Gastroesophageal sphincter (tissue), 4 donors: ENCODE measurements around the gene GABRD. TPM values are rescaled to one million over a fixed set of nuclear protein-coding genes. Genes with fewer than 3 reads are reported as not detected.

Experiments
- ATAC-seq: fragments of 150-250 bp; one replicate; pipeline ENCODE4 v1.9.1; 2016; ENCODE audit warnings: mild to moderate bottlenecking, moderate library complexity
- H3K27ac ChIP-seq, 4 donors: fragments of 200-600 bp; sonication (generic) in 3 of 4; 1 replicate in 3 of 4; 2 replicates in 1 of 4; pipeline ENCODE4 v1.5.1; 2016 to 2019
- H3K27me3 ChIP-seq: fragments of 200-600 bp; sonication (generic); one replicate; pipeline ENCODE4 v1.5.1; 2019
- H3K36me3 ChIP-seq, 2 donors: fragments of 200-600 bp; sonication (generic); one replicate each; pipeline ENCODE4 v1.5.1; 2019; ENCODE audit warnings: control low read depth in 1 of 2
- H3K4me1 ChIP-seq, 3 donors: fragments of 200-600 bp; sonication (generic); 1 replicate in 2 of 3; 2 replicates in 1 of 3; pipeline ENCODE4 v1.5.1; 2016 to 2019; ENCODE audit warnings: control low read depth in 2 of 3
- H3K4me3 ChIP-seq, 2 donors: fragments of 200-600 bp; sonication (generic); one replicate each; pipeline ENCODE4 v1.5.1; 2019; ENCODE audit warnings: mild to moderate bottlenecking in 1 of 2, moderate library complexity in 1 of 2
- H3K9me3 ChIP-seq, 3 donors: fragments of 200-600 bp; sonication (generic); one replicate each; pipeline ENCODE4 v1.5.1; 2017 to 2019; ENCODE audit warnings: control low read depth in 2 of 3
- CTCF ChIP-seq, 4 experiments: fragments of 200-600 bp in 2 of 4; fragments of 450-650 bp in 2 of 4; sonication (generic) in 1 of 4; IDR thresholded peaks; one replicate each; pipeline ENCODE4 v1.5.1; 2017 to 2019; ENCODE audit warnings: antibody characterized with exemption in 4 of 4, mild to moderate bottlenecking in 2 of 4, moderate library complexity in 2 of 4
- EP300 ChIP-seq: sonication (generic); formaldehyde crosslinking; IDR thresholded peaks from one replicate; pipeline ENCODE4 v1.6.1; 2017; ENCODE audit warnings: antibody characterized with exemption, mild to moderate bottlenecking
- POLR2A ChIP-seq, 2 donors: fragments of 450-650 bp; IDR thresholded peaks; one replicate each; pipeline ENCODE4 v1.6.1; 2017; ENCODE audit warnings: antibody characterized with exemption in 2 of 2, mild to moderate bottlenecking in 2 of 2, moderate library complexity in 1 of 2
- POLR2AphosphoS5 ChIP-seq: sonication (generic); formaldehyde crosslinking; IDR thresholded peaks from one replicate; pipeline ENCODE4 v1.6.1; 2017; ENCODE audit warnings: antibody characterized with exemption
- WGBS, 2 donors: methylation state at CpG; one replicate each; pipeline ENCODE4 v1.1.5; 2018; ENCODE audit warnings: low coverage in 1 of 2; 5-methylcytosine and 5-hydroxymethylcytosine counted together
- total RNA-seq, 4 donors: library from RNA; depleted of rRNA; stranded (reverse); fragments of >200 nt; gene quantifications; one replicate each; pipeline ENCODE4 v1.1.0, GENCODE V29; 2016

GABRD gene
- total RNA-seq, 4 donors from 2014 or later = 0.73 TPM; not detected in 3

GRCh38 chr1:1982379-1983232 is 36.5 kb upstream of the GABRD start:
- no peaks in the 10 kb centered on the region for H3K4me1 ChIP-seq
- H3K4me3 ChIP-seq = no peak overlapping the region
- WGBS, 2 donors = 67 to 77% methylated on average over 3 to 31 of the region's 36 CpGs
- TF ChIP-seq POLR2AphosphoS5 (no peak), EP300 (no peak), POLR2A (IDR thresholded peaks at IDR 0.05) (no peak)
- H3K27ac ChIP-seq = no peak overlapping the region
- no peaks in the 10 kb centered on the region for H3K36me3 ChIP-seq
- H3K27me3 ChIP-seq = peaks cover 51% of the 10 kb centered on the region
- H3K9me3 ChIP-seq = no peaks in the 10 kb centered on the region
- no peak for ATAC-seq

GRCh38 chr1:1984560-1985070 is 34.5 kb upstream of the GABRD start:
- H3K36me3 ChIP-seq = no peaks in the 10 kb centered on the region
- H3K27ac ChIP-seq = no peak overlapping the region
- TF ChIP-seq CTCF (IDR thresholded peaks at IDR 0.05) (no peak), POLR2AphosphoS5 (no peak), POLR2A (IDR thresholded peaks at IDR 0.05) (no peak), EP300 (no peak)
- H3K9me3 ChIP-seq = no peaks in the 10 kb centered on the region
- no peak overlapping the region for H3K4me3 ChIP-seq
- 76% methylated on average over 7 of the region's 17 CpGs; no CpG with 5 or more reads in 1 of the 2 donors for WGBS, 2 donors
- H3K4me1 ChIP-seq = no peaks in the 10 kb centered on the region
- peaks cover 71% of the 10 kb centered on the region for H3K27me3 ChIP-seq
- no peak for ATAC-seq

GRCh38 chr1:1985375-1986050 is 33.6 kb upstream of the GABRD start:
- WGBS, 2 donors = 20 to 56% methylated on average over 1 to 3 of the region's 32 CpGs
- H3K4me1 ChIP-seq = peaks cover 0 to under 1% (median 0%) of the 10 kb centered on the region in 3 donors
- no peak for ATAC-seq
- H3K27ac ChIP-seq = no peak overlapping the region
- H3K9me3 ChIP-seq = no peaks in the 10 kb centered on the region
- TF ChIP-seq EP300 = no peak
- no peak for TF ChIP-seq POLR2AphosphoS5
- TF ChIP-seq POLR2A (IDR thresholded peaks at IDR 0.05) = no peak
- no peak for TF ChIP-seq CTCF (IDR thresholded peaks at IDR 0.05)
- peaks cover 76% of the 10 kb centered on the region for H3K27me3 ChIP-seq
- no peaks in the 10 kb centered on the region for H3K36me3 ChIP-seq
- no peak overlapping the region for H3K4me3 ChIP-seq

- Histone ChIP-seq H3K36me3 (no peaks in the 10 kb centered on the region), H3K4me3 (no peak overlapping the region), H3K4me1 (peaks cover 0 to 7% (median 0%) of the 10 kb centered on the region in 3 donors), H3K27ac (no peak overlapping the region), H3K27me3 (peaks cover 72% of the 10 kb centered on the region), H3K9me3 (no peaks in the 10 kb centered on the region)
- WGBS, 2 donors = 40% methylated on average over 1 of the region's 24 CpGs; no CpG with 5 or more reads in 1 of the 2 donors
- TF ChIP-seq POLR2A (IDR thresholded peaks at IDR 0.05) (no peak), CTCF (IDR thresholded peaks at IDR 0.05) (no peak), EP300 (no peak), POLR2AphosphoS5 (no peak)
- no peak for ATAC-seq
Measured at GRCh38 chr1:1986451-1987141, 32.5 kb upstream of the GABRD start.

- TF ChIP-seq EP300 (no peak), POLR2A (IDR thresholded peaks at IDR 0.05) (no peak), CTCF (IDR thresholded peaks at IDR 0.05) (no peak), POLR2AphosphoS5 (no peak)
- Histone ChIP-seq H3K9me3 (no peaks in the 10 kb centered on the region), H3K27me3 (peaks cover 75% of the 10 kb centered on the region), H3K4me3 (no peak overlapping the region), H3K27ac (no peak overlapping the region), H3K36me3 (no peaks in the 10 kb centered on the region), H3K4me1 (peaks cover 0 to 7% (median 0%) of the 10 kb centered on the region in 3 donors)
- ATAC-seq = no peak
- WGBS, 2 donors = 84% methylated on average over 6 of the region's 13 CpGs; no CpG with 5 or more reads in 1 of the 2 donors
Measured at GRCh38 chr1:1987142-1987510, 32.0 kb upstream of the GABRD start.
